PFSK-1 (cell line): ENCODE data around the gene ALG14.

Experiments used
- POLR2AphosphoS5 ChIP-seq: IDR thresholded peaks from 2 replicates; pipeline ENCODE4 v1.6.1; 2012; ENCODE audit warnings: low read depth, mild to moderate bottlenecking, control low read depth, low read length, moderate library complexity
- SIN3A ChIP-seq: IDR thresholded peaks from 2 replicates; pipeline ENCODE4 v1.6.1; 2012; ENCODE audit warnings: mild to moderate bottlenecking, low read length, moderate library complexity, borderline replicate concordance; ENCODE audit not compliant: insufficient read depth
- TAF1 ChIP-seq: IDR thresholded peaks from 2 replicates; pipeline ENCODE4 v1.6.1; 2012; ENCODE audit warnings: low read length, control low read depth, borderline replicate concordance; ENCODE audit not compliant: insufficient read depth

DNA sequence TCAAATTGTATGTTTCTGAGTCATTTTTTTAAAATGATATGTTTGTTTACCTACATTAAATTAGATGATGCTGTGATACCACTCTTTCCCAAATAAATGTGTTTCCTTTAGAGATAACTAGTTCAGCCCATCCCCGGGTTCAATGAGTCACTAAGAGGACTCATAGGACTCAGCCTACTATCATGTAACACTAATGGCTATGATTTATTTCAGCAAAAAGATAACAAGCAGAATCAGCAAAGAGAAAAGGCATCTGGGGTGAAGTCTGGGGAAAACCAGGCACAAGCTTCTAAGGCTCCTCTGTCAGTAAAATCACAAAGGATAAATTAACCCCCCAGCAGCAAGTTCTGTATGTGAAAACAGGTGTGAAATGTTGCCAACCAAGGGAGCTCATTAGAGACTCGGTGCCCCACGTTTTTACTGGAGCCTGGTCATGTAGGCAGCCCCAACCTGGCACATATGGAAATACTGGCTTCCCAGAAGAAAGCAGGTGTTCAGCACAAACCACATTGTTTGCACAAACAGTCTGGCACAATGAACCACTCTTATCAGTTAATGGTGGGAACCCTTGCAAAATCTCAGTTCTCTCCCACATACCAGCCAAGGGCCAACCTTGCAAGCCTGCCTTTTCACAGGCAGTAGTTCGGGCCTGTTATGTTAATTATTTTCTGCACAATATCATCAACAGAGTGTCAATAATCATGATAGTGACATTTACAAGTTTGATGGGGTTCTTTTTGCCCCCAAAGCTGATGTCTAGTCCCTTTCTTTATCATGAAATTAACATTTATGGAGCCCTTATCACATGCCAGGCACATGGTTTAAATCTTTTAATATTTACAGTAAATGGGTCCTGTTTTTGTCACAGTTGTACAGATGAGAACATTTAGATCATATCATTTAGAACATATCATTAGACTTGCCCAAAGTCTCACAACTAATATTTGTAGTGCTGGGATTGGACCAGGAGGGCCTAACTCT lies 122.8 kb downstream of the ALG14 start:
- TF ChIP-seq TAF1 (no peak), POLR2AphosphoS5 (no peak), SIN3A (no peak)
